ENCODE results near the gene MTREX. TPM values are rescaled to one million over a fixed set of nuclear protein-coding genes. Genes with fewer than 3 reads are reported as not detected.

Gene MTREX
- total RNA-seq, 1 donor, result 73.8 TPM

DNA sequence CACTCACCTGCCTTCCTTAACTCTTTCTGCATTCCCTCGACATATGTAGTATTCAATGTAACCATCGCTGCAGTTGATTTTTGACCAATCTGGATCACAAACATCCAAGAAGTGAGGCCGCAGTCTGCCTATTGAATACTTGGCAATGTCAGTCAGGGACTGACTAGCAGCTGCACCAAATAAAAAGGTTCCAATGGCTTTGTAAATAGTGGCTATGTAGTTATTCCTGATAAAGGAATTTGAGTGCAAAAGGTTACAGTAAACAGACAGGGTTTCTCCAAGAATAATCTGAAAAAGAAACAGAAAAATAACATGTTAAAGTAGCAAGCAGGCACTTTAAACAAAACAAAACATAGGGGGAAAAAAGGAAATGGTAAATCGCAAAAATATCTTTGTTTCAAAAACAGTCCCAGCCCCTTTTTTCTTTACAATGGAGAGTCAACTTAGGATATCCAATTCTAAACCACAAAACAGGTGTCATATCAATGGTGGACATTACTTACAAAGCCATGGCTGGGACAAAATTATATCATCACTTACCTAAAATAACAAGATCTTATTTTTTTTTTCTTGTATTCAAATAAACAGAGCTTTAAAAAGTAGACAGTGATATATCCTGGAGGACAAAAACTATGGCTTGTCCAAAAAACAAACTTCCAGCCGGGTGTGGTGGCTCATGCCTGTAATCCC, 160.2 kb downstream of the MTREX start:
- no peak overlapping the region for H2AFZ ChIP-seq (ENCODE audit: low read length)
- H4K20me1 ChIP-seq (ENCODE audit: insufficient read depth, low read length), result no peaks in the 10 kb centered on the region
- H3K27ac ChIP-seq (ENCODE audit: low read depth, low read length), result no peak overlapping the region
- no peaks in the 10 kb centered on the region for H3K27me3 ChIP-seq (ENCODE audit: insufficient read depth, low read length)
- H3K79me2 ChIP-seq (ENCODE audit: insufficient read depth, low read length), result no peaks in the 10 kb centered on the region
- no peaks in the 10 kb centered on the region for H3K9me3 ChIP-seq (ENCODE audit: low read depth, low read length)
- no peak overlapping the region for H3K4me3 ChIP-seq (ENCODE audit: insufficient read depth, low read length)
- H3K4me2 ChIP-seq (ENCODE audit: insufficient read depth, low read length), result no peak overlapping the region
- peaks cover 5% of the 10 kb centered on the region for H3K36me3 ChIP-seq (ENCODE audit: insufficient read depth, low read length)
- TF ChIP-seq CTCF (IDR thresholded peaks at IDR 0.05; ENCODE audit: extremely low read depth, low read depth, low read length), result no peak
- DNase-seq (ENCODE audit: insufficient read length, low spot score, missing footprints), result peak; percentile 37
- no peaks in the 10 kb centered on the region for H3K4me1 ChIP-seq (ENCODE audit: insufficient read depth, low read length)

DNA sequence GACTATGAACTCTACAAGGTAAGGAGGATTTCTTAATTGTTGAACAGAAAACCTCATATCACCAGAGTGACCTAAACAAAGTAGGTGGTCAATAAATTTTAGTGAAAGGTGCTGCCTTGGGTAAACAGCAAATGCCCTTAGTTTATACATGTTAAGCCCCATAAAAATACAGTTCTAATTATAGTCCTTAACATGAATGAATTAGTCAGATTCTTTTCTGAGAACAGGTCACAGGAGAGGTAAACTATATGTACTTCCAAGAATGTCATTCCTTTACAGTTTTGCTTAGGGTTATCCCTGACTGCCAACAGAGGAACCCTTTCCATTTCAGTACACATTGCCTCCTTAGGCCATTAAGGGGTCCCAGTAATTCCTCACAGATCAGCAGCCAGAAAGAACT, 162.1 kb downstream of the MTREX start:
- Histone ChIP-seq H3K4me3 (ENCODE audit: insufficient read depth, low read length) (no peak overlapping the region), H3K9me3 (ENCODE audit: low read depth, low read length) (no peaks in the 10 kb centered on the region), H3K27ac (ENCODE audit: low read depth, low read length) (no peak overlapping the region), H3K4me1 (ENCODE audit: insufficient read depth, low read length) (no peaks in the 10 kb centered on the region), H3K36me3 (ENCODE audit: insufficient read depth, low read length) (peaks cover 5% of the 10 kb centered on the region), H3K27me3 (ENCODE audit: insufficient read depth, low read length) (no peaks in the 10 kb centered on the region), H2AFZ (ENCODE audit: low read length) (no peak overlapping the region), H3K4me2 (ENCODE audit: insufficient read depth, low read length) (no peak overlapping the region), H3K79me2 (ENCODE audit: insufficient read depth, low read length) (no peaks in the 10 kb centered on the region), H4K20me1 (ENCODE audit: insufficient read depth, low read length) (no peaks in the 10 kb centered on the region)
- no peak for DNase-seq (ENCODE audit: insufficient read length, low spot score, missing footprints)
- no peak for TF ChIP-seq CTCF (IDR thresholded peaks at IDR 0.05; ENCODE audit: extremely low read depth, low read depth, low read length)

GRCh38 chr5:55470282-55470681, 162.5 kb downstream of the MTREX start:
- H3K4me1 ChIP-seq (ENCODE audit: insufficient read depth, low read length), result no peaks in the 10 kb centered on the region
- no peak for DNase-seq (ENCODE audit: insufficient read length, low spot score, missing footprints)
- peaks cover 5% of the 10 kb centered on the region for H3K36me3 ChIP-seq (ENCODE audit: insufficient read depth, low read length)
- no peak overlapping the region for H3K4me3 ChIP-seq (ENCODE audit: insufficient read depth, low read length)
- H3K27me3 ChIP-seq (ENCODE audit: insufficient read depth, low read length), result no peaks in the 10 kb centered on the region
- no peaks in the 10 kb centered on the region for H3K79me2 ChIP-seq (ENCODE audit: insufficient read depth, low read length)
- no peaks in the 10 kb centered on the region for H4K20me1 ChIP-seq (ENCODE audit: insufficient read depth, low read length)
- no peaks in the 10 kb centered on the region for H3K9me3 ChIP-seq (ENCODE audit: low read depth, low read length)
- no peak overlapping the region for H3K27ac ChIP-seq (ENCODE audit: low read depth, low read length)
- H2AFZ ChIP-seq (ENCODE audit: low read length), result no peak overlapping the region
- no peak for TF ChIP-seq CTCF (IDR thresholded peaks at IDR 0.05; ENCODE audit: extremely low read depth, low read depth, low read length)
- H3K4me2 ChIP-seq (ENCODE audit: insufficient read depth, low read length), result no peak overlapping the region

GRCh38 chr5:55471468-55471867, 163.7 kb downstream of the MTREX start:
- no peak for DNase-seq (ENCODE audit: insufficient read length, low spot score, missing footprints)
- no peak for TF ChIP-seq CTCF (IDR thresholded peaks at IDR 0.05; ENCODE audit: extremely low read depth, low read depth, low read length)
- Histone ChIP-seq H3K27me3 (ENCODE audit: insufficient read depth, low read length) (no peaks in the 10 kb centered on the region), H3K4me2 (ENCODE audit: insufficient read depth, low read length) (no peak overlapping the region), H3K36me3 (ENCODE audit: insufficient read depth, low read length) (peaks cover 5% of the 10 kb centered on the region), H3K4me3 (ENCODE audit: insufficient read depth, low read length) (no peak overlapping the region), H4K20me1 (ENCODE audit: insufficient read depth, low read length) (no peaks in the 10 kb centered on the region), H3K9me3 (ENCODE audit: low read depth, low read length) (no peaks in the 10 kb centered on the region), H2AFZ (ENCODE audit: low read length) (no peak overlapping the region), H3K79me2 (ENCODE audit: insufficient read depth, low read length) (no peaks in the 10 kb centered on the region), H3K4me1 (ENCODE audit: insufficient read depth, low read length) (no peaks in the 10 kb centered on the region), H3K27ac (ENCODE audit: low read depth, low read length) (no peak overlapping the region)

All from osteoblast (primary cell).